B cell (primary cell): Measurements from ENCODE around the gene JCAD. TPM values are rescaled to one million over a fixed set of nuclear protein-coding genes. Genes with fewer than 3 reads are reported as not detected.

Experiments
- ATAC-seq: fragments of 200-7000 bp; cut with Tn5 transposase; one replicate; pipeline ENCODE4 v1.10.0; 2021; ENCODE audit warnings: low read depth, mild to moderate bottlenecking, moderate number of reproducible peaks, moderate library complexity
- CTCF ChIA-PET: fragments of 350-600 bp; sonication (Branson Sonifier 250); formaldehyde crosslinking; loops from one replicate; lab custom pipeline; 2021; ENCODE audit warnings: antibody characterized with exemption, inconsistent platforms; lab: Charles Lee
- POLR2A ChIA-PET: fragments of 350-600 bp; sonication (Branson Sonifier 250); formaldehyde crosslinking; loops from one replicate; lab custom pipeline; 2021; ENCODE audit warnings: antibody characterized with exemption; lab: Charles Lee
- DNase-seq: peaks from one replicate; pipeline ENCODE4 v3.0.0; 2013
- H2AFZ ChIP-seq: 2 replicates; pipeline ENCODE4 v1.6.1; 2012; ENCODE audit warnings: mild to moderate bottlenecking, low read depth, low read length; ENCODE audit not compliant: insufficient read depth, poor library complexity, severe bottlenecking
- H3K27ac ChIP-seq, 2 donors: 1 replicate in 1 of 2; 2 replicates in 1 of 2; pipeline ENCODE4 v1.5.1; 2012 to 2013; ENCODE audit warnings: low read length in 2 of 2, mild to moderate bottlenecking in 2 of 2, moderate library complexity in 1 of 2
- H3K27me3 ChIP-seq, 4 experiments: fragments of 200-600 bp in 1 of 4; sonication (generic) in 1 of 4; replicated peaks in 1 of 4; 1 replicate in 2 of 4; 2 replicates in 2 of 4; pipeline versions ENCODE4 v1.6.1 to v1.7.0; 2013 to 2016; ENCODE audit warnings: low read length in 3 of 4, mild to moderate bottlenecking in 2 of 4, mixed read lengths in 1 of 4, moderate library complexity in 1 of 4; ENCODE audit not compliant: insufficient read depth in 4 of 4, control insufficient read depth in 3 of 4; ENCODE audit errors: control extremely low read depth in 1 of 4
- H3K36me3 ChIP-seq, 2 experiments: replicated peaks in 1 of 2; 1 replicate in 1 of 2; 2 replicates in 1 of 2; pipeline versions ENCODE4 v1.6.1 to v1.7.1; 2013; ENCODE audit warnings: low read length in 1 of 2; ENCODE audit not compliant: insufficient read depth in 2 of 2, control insufficient read depth in 1 of 2; ENCODE audit errors: control extremely low read depth in 1 of 2, extremely low read depth in 1 of 2
- H3K4me1 ChIP-seq, 2 donors: fragments of 200-600 bp in 1 of 2; sonication (generic) in 1 of 2; 1 replicate in 1 of 2; 2 replicates in 1 of 2; pipeline versions ENCODE4 v1.5.1 to v1.6.1; 2013 to 2017; ENCODE audit warnings: low read length in 2 of 2; ENCODE audit not compliant: control insufficient read depth in 2 of 2, insufficient read depth in 2 of 2
- H3K4me2 ChIP-seq: replicated peaks from 2 replicates; pipeline ENCODE3; 2012; ENCODE audit warnings: mild to moderate bottlenecking, low read depth, low read length; ENCODE audit not compliant: poor library complexity, severe bottlenecking
- H3K4me3 ChIP-seq, 5 experiments: fragments of 200-600 bp in 1 of 5; sonication (generic) in 1 of 5; 1 replicate in 3 of 5; 2 replicates in 2 of 5; pipeline versions ENCODE4 v1.5.1 to v1.7.0; 2011 to 2016; ENCODE audit warnings: low read length in 4 of 5, mild to moderate bottlenecking in 4 of 5, low read depth in 2 of 5, control low read depth in 1 of 5, moderate library complexity in 1 of 5; ENCODE audit not compliant: insufficient read depth in 1 of 5; ENCODE audit errors: control extremely low read depth in 1 of 5, extremely low read depth in 1 of 5
- H3K79me2 ChIP-seq: fragments of 200-600 bp; sonication (generic); one replicate; pipeline ENCODE4 v1.6.0; 2016; ENCODE audit warnings: low read length; ENCODE audit not compliant: control insufficient read depth, insufficient read depth
- H3K9ac ChIP-seq: fragments of 200-600 bp; sonication (generic); 2 replicates; pipeline ENCODE4 v1.6.1; 2017; ENCODE audit warnings: mild to moderate bottlenecking, low read length, moderate library complexity
- H3K9me3 ChIP-seq, 3 donors: one replicate each; pipeline versions ENCODE4 v1.6.1 to v1.7.1; 2013; ENCODE audit warnings: low read length in 2 of 3; ENCODE audit not compliant: control insufficient read depth in 2 of 3, insufficient read depth in 1 of 3; ENCODE audit errors: control extremely low read depth in 1 of 3
- H4K20me1 ChIP-seq: 2 replicates; pipeline ENCODE4 v1.6.0; 2012; ENCODE audit warnings: mild to moderate bottlenecking, low read length; ENCODE audit not compliant: insufficient read depth, control insufficient read depth, poor library complexity, severe bottlenecking
- H3K27ac Mint-ChIP-seq: one replicate; pipeline ENCODE4 v1.8.0; 2021; ENCODE audit warnings: mixed read lengths
- H3K27me3 Mint-ChIP-seq: one replicate; pipeline ENCODE4 v1.8.0; 2021; ENCODE audit warnings: mixed read lengths
- H3K4me1 Mint-ChIP-seq: one replicate; pipeline ENCODE4 v1.8.0; 2021; ENCODE audit warnings: mixed read lengths
- H3K4me3 Mint-ChIP-seq: one replicate; pipeline ENCODE4 v1.8.0; 2021; ENCODE audit warnings: mixed read lengths
- H3K9me3 Mint-ChIP-seq: one replicate; pipeline ENCODE4 v1.8.0; 2022; ENCODE audit warnings: mixed read lengths; ENCODE audit not compliant: insufficient read depth
- CTCF ChIP-seq: fragments of 200-600 bp; IDR thresholded peaks from one replicate; pipeline ENCODE4 v1.8.0; 2022; ENCODE audit warnings: antibody characterized with exemption, mild to moderate bottlenecking
- EZH2 ChIP-seq: IDR thresholded peaks from 2 replicates; pipeline ENCODE4 v1.6.1; 2012; ENCODE audit warnings: borderline replicate concordance, low read depth, mild to moderate bottlenecking, moderate library complexity, low read length; ENCODE audit not compliant: insufficient read depth, poor library complexity, severe bottlenecking
- WGBS: methylation state at CpG from one replicate; pipeline ENCODE4 v1.1.5; 2013; ENCODE audit warnings: missing lambda C conversion rate; ENCODE audit not compliant: insufficient coverage; 5-methylcytosine and 5-hydroxymethylcytosine counted together
- intact Hi-C: fragments of 100-400 bp; cut with micrococcal nuclease; formaldehyde crosslinking; loops from one replicate; pipeline ENCODE4 v1.10.0; 2022
- polyA plus RNA-seq: library from polyadenylated mRNA; depleted of rRNA; stranded (reverse); fragments of >200 nt; gene quantifications from 2 replicates; pipeline ENCODE4 v1.2.3, GENCODE V29; 2012
- total RNA-seq, 2 donors: library from RNA; stranded (reverse); fragments of 120-200 nt in 1 of 2; gene quantifications; 1 replicate in 1 of 2; 2 replicates in 1 of 2; pipeline versions ENCODE4 v1.2.3 to v1.2.4, GENCODE V29; 2013 to 2022

Gene JCAD
- total and polyA plus RNA-seq, 2 donors (not counting 1 experiment from before 2014, with no cell fraction given) = 0.37 TPM; not detected in 1

GRCh38 chr10:29969255-29970011 lies 90.0 kb downstream of the JCAD start:
- 90% methylated on average over 7 of the region's 12 CpGs for WGBS
- Histone ChIP-seq H2AFZ (no peak overlapping the region), H4K20me1 (no peaks in the 10 kb centered on the region), H3K27me3 (no peaks in the 10 kb centered on the region), H3K9ac (no peak overlapping the region), H3K4me1 (no peaks in the 10 kb centered on the region), H3K4me3 (no peak overlapping the region), H3K27ac (no peak overlapping the region), H3K4me2 (no peak overlapping the region), H3K79me2 (no peaks in the 10 kb centered on the region), H3K36me3 (no peaks in the 10 kb centered on the region), H3K9me3 (peaks cover 0 to 3% (median 0%) of the 10 kb centered on the region in 3 donors)
- no peaks in the 10 kb centered on the region for H3K9me3 Mint-ChIP-seq
- ChIA-PET POLR2A (no interaction called here), CTCF (no interaction called here)
- H3K4me1 Mint-ChIP-seq = no peaks in the 10 kb centered on the region
- DNase-seq (no peak), ATAC-seq (no peak)
- H3K27me3 Mint-ChIP-seq = peaks cover 3% of the 10 kb centered on the region
- intact Hi-C loops = no loop called here
- no peak overlapping the region for H3K4me3 Mint-ChIP-seq
- no peak overlapping the region for H3K27ac Mint-ChIP-seq
- TF ChIP-seq EZH2 = no peak
- no peak for TF ChIP-seq CTCF

GRCh38 chr10:29968585-29968984 lies 90.8 kb downstream of the JCAD start:
- Histone ChIP-seq H3K9me3 (no peaks in the 10 kb centered on the region), H3K4me2 (no peak overlapping the region), H3K79me2 (no peaks in the 10 kb centered on the region), H3K4me1 (no peaks in the 10 kb centered on the region), H3K4me3 (no peak overlapping the region), H3K27me3 (peaks cover 0 to 3% (median 0%) of the 10 kb centered on the region in 4 experiments), H3K9ac (no peak overlapping the region), H3K27ac (no peak overlapping the region), H2AFZ (no peak overlapping the region), H4K20me1 (no peaks in the 10 kb centered on the region), H3K36me3 (no peaks in the 10 kb centered on the region)
- H3K27me3 Mint-ChIP-seq = peaks cover 3% of the 10 kb centered on the region
- DNase-seq (no peak), ATAC-seq (no peak)
- 67% methylated on average over 1 of the region's 3 CpGs for WGBS
- TF ChIP-seq CTCF (no peak), EZH2 (no peak)
- ChIA-PET CTCF (no interaction called here), POLR2A (no interaction called here)
- no peak overlapping the region for H3K4me3 Mint-ChIP-seq
- no peaks in the 10 kb centered on the region for H3K9me3 Mint-ChIP-seq
- no peak overlapping the region for H3K27ac Mint-ChIP-seq
- H3K4me1 Mint-ChIP-seq = no peaks in the 10 kb centered on the region
- intact Hi-C loops = no loop called here
